ENCODE measurements around the gene GPR180. TPM values are rescaled to one million over a fixed set of nuclear protein-coding genes. Genes with fewer than 3 reads are reported as not detected.

GPR180 gene
- total RNA-seq, 1 experiment from 2014 or later: 5.0 TPM

DNA sequence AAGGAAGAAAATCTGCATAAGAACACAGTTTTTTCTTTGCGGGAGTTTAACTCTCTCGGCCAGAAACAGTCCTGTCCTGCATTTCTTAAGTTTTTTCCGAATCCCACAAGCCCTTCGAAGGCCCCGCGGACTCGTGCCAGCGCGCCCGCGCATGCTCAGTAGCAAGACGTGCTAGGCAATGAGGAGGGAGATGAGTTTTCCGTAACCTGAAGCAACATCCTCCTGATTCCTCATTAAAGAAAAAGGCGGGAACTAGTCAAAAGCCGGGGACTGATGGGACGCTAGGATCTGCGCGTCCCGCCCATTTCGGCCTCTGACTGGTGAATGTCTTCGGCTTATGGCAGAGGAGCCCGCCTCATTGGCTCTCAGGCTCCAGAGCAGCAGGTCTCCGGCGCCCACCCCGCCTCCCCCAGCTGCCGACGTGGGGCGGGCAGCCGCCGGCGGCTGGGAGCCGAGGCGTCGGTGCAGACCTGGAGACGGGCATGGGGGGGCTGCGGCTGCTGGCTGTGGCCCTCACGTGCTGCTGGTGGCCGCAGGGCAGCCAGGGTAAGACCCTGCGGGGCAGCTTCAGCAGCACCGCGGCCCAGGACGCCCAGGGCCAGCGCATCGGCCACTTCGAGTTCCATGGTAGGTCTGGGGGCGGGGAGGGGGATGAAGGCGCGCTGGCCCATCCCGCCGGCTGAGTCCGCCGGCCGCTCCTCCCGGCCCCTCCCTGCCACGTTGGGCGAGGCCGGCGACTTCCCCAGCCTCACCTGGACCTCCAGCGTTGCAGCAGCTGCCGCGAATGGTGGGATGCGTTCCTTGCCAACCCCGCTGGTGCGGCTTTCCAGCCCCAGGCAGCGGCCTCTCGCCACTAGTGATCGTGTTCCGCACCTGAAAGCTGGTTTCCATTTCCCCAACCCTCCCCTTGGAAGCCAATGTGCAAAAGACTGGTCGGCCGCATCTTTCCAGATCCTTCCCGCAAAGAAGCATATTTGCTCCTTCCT lies at the start of gene GPR180 (continued):
- peak; percentile 65 for TF ChIP-seq TEAD4 (CRISPR knock-in tag; IDR thresholded peaks at IDR 0.05)
- TF ChIP-seq FOXJ3 (CRISPR knock-in tag; IDR thresholded peaks at IDR 0.05; ENCODE audit: borderline replicate concordance): no peak
- TF ChIP-seq, protein P1, sequence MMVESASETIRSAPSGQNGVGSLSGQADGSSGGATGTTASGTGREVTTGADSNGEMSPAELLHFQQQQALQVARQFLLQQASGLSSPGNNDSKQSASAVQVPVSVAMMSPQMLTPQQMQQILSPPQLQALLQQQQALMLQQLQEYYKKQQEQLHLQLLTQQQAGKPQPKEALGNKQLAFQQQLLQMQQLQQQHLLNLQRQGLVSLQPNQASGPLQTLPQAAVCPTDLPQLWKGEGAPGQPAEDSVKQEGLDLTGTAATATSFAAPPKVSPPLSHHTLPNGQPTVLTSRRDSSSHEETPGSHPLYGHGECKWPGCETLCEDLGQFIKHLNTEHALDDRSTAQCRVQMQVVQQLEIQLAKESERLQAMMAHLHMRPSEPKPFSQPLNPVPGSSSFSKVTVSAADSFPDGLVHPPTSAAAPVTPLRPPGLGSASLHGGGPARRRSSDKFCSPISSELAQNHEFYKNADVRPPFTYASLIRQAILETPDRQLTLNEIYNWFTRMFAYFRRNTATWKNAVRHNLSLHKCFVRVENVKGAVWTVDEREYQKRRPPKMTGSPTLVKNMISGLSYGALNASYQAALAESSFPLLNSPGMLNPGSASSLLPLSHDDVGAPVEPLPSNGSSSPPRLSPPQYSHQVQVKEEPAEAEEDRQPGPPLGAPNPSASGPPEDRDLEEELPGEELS (CRISPR knock-in tag; IDR thresholded peaks at IDR 0.05): 0 out of 2 replicates have a peak, but pooled peaks have one; percentile 59
- peak; percentile 30; the same call in 1 of the 2 replicates for TF ChIP-seq SMAD4 (CRISPR knock-in tag; IDR thresholded peaks at IDR 0.05)
- no peak for TF ChIP-seq ZNF423 (CRISPR knock-in tag; IDR thresholded peaks at IDR 0.05)
- TF ChIP-seq, protein P2, sequence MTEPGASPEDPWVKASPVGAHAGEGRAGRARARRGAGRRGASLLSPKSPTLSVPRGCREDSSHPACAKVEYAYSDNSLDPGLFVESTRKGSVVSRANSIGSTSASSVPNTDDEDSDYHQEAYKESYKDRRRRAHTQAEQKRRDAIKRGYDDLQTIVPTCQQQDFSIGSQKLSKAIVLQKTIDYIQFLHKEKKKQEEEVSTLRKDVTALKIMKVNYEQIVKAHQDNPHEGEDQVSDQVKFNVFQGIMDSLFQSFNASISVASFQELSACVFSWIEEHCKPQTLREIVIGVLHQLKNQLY (CRISPR knock-in tag; IDR thresholded peaks at IDR 0.05): no peak
- TF ChIP-seq CREM (CRISPR knock-in tag; IDR thresholded peaks at IDR 0.05): peak; percentile 85
- TF ChIP-seq, protein P3, sequence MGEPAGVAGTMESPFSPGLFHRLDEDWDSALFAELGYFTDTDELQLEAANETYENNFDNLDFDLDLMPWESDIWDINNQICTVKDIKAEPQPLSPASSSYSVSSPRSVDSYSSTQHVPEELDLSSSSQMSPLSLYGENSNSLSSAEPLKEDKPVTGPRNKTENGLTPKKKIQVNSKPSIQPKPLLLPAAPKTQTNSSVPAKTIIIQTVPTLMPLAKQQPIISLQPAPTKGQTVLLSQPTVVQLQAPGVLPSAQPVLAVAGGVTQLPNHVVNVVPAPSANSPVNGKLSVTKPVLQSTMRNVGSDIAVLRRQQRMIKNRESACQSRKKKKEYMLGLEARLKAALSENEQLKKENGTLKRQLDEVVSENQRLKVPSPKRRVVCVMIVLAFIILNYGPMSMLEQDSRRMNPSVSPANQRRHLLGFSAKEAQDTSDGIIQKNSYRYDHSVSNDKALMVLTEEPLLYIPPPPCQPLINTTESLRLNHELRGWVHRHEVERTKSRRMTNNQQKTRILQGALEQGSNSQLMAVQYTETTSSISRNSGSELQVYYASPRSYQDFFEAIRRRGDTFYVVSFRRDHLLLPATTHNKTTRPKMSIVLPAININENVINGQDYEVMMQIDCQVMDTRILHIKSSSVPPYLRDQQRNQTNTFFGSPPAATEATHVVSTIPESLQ (CRISPR knock-in tag; IDR thresholded peaks at IDR 0.05): no peak
- TF ChIP-seq, protein P4, sequence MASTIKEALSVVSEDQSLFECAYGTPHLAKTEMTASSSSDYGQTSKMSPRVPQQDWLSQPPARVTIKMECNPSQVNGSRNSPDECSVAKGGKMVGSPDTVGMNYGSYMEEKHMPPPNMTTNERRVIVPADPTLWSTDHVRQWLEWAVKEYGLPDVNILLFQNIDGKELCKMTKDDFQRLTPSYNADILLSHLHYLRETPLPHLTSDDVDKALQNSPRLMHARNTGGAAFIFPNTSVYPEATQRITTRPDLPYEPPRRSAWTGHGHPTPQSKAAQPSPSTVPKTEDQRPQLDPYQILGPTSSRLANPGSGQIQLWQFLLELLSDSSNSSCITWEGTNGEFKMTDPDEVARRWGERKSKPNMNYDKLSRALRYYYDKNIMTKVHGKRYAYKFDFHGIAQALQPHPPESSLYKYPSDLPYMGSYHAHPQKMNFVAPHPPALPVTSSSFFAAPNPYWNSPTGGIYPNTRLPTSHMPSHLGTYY (CRISPR knock-in tag; IDR thresholded peaks at IDR 0.05): no peak
- 0 out of 2 replicates have a peak, but pooled peaks have one; percentile 15 for TF ChIP-seq ESRRA (CRISPR knock-in tag; IDR thresholded peaks at IDR 0.05; ENCODE audit: borderline replicate concordance)
- no peak for TF ChIP-seq ELF4 (CRISPR knock-in tag; IDR thresholded peaks at IDR 0.05; ENCODE audit: low read depth)
- TF ChIP-seq NFE2L1 (CRISPR knock-in tag; IDR thresholded peaks at IDR 0.05): peak; percentile 92; the same call in 1 of the 2 replicates
- TF ChIP-seq, protein P5, sequence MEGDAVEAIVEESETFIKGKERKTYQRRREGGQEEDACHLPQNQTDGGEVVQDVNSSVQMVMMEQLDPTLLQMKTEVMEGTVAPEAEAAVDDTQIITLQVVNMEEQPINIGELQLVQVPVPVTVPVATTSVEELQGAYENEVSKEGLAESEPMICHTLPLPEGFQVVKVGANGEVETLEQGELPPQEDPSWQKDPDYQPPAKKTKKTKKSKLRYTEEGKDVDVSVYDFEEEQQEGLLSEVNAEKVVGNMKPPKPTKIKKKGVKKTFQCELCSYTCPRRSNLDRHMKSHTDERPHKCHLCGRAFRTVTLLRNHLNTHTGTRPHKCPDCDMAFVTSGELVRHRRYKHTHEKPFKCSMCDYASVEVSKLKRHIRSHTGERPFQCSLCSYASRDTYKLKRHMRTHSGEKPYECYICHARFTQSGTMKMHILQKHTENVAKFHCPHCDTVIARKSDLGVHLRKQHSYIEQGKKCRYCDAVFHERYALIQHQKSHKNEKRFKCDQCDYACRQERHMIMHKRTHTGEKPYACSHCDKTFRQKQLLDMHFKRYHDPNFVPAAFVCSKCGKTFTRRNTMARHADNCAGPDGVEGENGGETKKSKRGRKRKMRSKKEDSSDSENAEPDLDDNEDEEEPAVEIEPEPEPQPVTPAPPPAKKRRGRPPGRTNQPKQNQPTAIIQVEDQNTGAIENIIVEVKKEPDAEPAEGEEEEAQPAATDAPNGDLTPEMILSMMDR (IDR thresholded peaks at IDR 0.05): no peak
- TF ChIP-seq, protein P6, sequence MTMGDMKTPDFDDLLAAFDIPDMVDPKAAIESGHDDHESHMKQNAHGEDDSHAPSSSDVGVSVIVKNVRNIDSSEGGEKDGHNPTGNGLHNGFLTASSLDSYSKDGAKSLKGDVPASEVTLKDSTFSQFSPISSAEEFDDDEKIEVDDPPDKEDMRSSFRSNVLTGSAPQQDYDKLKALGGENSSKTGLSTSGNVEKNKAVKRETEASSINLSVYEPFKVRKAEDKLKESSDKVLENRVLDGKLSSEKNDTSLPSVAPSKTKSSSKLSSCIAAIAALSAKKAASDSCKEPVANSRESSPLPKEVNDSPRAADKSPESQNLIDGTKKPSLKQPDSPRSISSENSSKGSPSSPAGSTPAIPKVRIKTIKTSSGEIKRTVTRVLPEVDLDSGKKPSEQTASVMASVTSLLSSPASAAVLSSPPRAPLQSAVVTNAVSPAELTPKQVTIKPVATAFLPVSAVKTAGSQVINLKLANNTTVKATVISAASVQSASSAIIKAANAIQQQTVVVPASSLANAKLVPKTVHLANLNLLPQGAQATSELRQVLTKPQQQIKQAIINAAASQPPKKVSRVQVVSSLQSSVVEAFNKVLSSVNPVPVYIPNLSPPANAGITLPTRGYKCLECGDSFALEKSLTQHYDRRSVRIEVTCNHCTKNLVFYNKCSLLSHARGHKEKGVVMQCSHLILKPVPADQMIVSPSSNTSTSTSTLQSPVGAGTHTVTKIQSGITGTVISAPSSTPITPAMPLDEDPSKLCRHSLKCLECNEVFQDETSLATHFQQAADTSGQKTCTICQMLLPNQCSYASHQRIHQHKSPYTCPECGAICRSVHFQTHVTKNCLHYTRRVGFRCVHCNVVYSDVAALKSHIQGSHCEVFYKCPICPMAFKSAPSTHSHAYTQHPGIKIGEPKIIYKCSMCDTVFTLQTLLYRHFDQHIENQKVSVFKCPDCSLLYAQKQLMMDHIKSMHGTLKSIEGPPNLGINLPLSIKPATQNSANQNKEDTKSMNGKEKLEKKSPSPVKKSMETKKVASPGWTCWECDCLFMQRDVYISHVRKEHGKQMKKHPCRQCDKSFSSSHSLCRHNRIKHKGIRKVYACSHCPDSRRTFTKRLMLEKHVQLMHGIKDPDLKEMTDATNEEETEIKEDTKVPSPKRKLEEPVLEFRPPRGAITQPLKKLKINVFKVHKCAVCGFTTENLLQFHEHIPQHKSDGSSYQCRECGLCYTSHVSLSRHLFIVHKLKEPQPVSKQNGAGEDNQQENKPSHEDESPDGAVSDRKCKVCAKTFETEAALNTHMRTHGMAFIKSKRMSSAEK (CRISPR knock-in tag; IDR thresholded peaks at IDR 0.05; ENCODE audit: borderline replicate concordance): no peak

Data from WTC11 (cell line).